Ishikawa (cell line): ENCODE measurements around the gene UNC5C.

ENCODE experiments used
- CEBPB ChIP-seq: IDR thresholded peaks from 2 replicates; pipeline ENCODE4 v1.6.1; 2012
- CREB1 ChIP-seq: IDR thresholded peaks from 2 replicates; pipeline ENCODE4 v1.6.1; 2012; ENCODE audit warnings: low read depth
- EGR1 ChIP-seq: IDR thresholded peaks from 2 replicates; pipeline ENCODE4 v1.6.1; 2012
- EP300 ChIP-seq: IDR thresholded peaks from 2 replicates; pipeline ENCODE4 v1.6.1; 2012; ENCODE audit warnings: borderline replicate concordance
- MAX ChIP-seq: IDR thresholded peaks from 2 replicates; pipeline ENCODE4 v1.6.1; 2012
- NFIC ChIP-seq: IDR thresholded peaks from 2 replicates; pipeline ENCODE4 v1.6.1; 2012
- RAD21 ChIP-seq: IDR thresholded peaks from 2 replicates; pipeline ENCODE4 v1.6.1; 2012; ENCODE audit warnings: low read depth
- TAF1 ChIP-seq: IDR thresholded peaks from 2 replicates; pipeline ENCODE4 v1.6.1; 2012; ENCODE audit warnings: low read depth, mild to moderate bottlenecking
- TCF12 ChIP-seq: IDR thresholded peaks from 2 replicates; pipeline ENCODE4 v1.6.1; 2012; ENCODE audit warnings: low read depth
- TEAD4 ChIP-seq: IDR thresholded peaks from 2 replicates; pipeline ENCODE4 v1.6.1; 2012
- USF1 ChIP-seq: IDR thresholded peaks from 2 replicates; pipeline ENCODE4 v1.6.1; 2012
- YY1 ChIP-seq: IDR thresholded peaks from 2 replicates; pipeline ENCODE4 v1.6.1; 2012; ENCODE audit warnings: low read depth
- TF ChIP-seq, protein P1 (sequence below): IDR thresholded peaks from 2 replicates; pipeline ENCODE4 v1.6.1; 2012; ENCODE audit warnings: low read depth, mild to moderate bottlenecking

GRCh38 chr4:95217197-95217596 lies 331.6 kb downstream of the UNC5C start:
- TF ChIP-seq TAF1 (no peak), USF1 (no peak), TEAD4 (no peak), CREB1 (no peak), RAD21 (no peak), MAX (no peak), TCF12 (no peak), EP300 (no peak), EGR1 (no peak), NFIC (no peak), CEBPB (no peak), YY1 (no peak)
- TF ChIP-seq, protein P1, sequence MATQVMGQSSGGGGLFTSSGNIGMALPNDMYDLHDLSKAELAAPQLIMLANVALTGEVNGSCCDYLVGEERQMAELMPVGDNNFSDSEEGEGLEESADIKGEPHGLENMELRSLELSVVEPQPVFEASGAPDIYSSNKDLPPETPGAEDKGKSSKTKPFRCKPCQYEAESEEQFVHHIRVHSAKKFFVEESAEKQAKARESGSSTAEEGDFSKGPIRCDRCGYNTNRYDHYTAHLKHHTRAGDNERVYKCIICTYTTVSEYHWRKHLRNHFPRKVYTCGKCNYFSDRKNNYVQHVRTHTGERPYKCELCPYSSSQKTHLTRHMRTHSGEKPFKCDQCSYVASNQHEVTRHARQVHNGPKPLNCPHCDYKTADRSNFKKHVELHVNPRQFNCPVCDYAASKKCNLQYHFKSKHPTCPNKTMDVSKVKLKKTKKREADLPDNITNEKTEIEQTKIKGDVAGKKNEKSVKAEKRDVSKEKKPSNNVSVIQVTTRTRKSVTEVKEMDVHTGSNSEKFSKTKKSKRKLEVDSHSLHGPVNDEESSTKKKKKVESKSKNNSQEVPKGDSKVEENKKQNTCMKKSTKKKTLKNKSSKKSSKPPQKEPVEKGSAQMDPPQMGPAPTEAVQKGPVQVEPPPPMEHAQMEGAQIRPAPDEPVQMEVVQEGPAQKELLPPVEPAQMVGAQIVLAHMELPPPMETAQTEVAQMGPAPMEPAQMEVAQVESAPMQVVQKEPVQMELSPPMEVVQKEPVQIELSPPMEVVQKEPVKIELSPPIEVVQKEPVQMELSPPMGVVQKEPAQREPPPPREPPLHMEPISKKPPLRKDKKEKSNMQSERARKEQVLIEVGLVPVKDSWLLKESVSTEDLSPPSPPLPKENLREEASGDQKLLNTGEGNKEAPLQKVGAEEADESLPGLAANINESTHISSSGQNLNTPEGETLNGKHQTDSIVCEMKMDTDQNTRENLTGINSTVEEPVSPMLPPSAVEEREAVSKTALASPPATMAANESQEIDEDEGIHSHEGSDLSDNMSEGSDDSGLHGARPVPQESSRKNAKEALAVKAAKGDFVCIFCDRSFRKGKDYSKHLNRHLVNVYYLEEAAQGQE: no peak
